HG03135 (cell line): ENCODE data around the gene TFAP2E.
"Not testable (repeated sequence)": the region's sequence is repeated elsewhere in the genome, so short reads cannot be mapped to it uniquely, and the experiment has no call there.

Experiments used
- ATAC-seq: cut with Tn5 transposase; IDR thresholded peaks from one replicate; pipeline ENCODE4 v1.9.1; 2021; ENCODE audit warnings: mild to moderate bottlenecking, moderate library complexity; ENCODE audit not compliant: unreplicated experiment

TFAP2E gene

GRCh38 chr1:35571263-35571662 is 1.9 kb upstream of the TFAP2E start:
- no peak for ATAC-seq

- ATAC-seq = no peak
Measured at GRCh38 chr1:35572296-35572695, 818 bp upstream of the TFAP2E start.

- ATAC-seq = no peak
Measured at GRCh38 chr1:35574125-35574654, 1.1 kb downstream of the TFAP2E start.

- ATAC-seq = no peak
Measured at GRCh38 chr1:35574655-35575415, 1.7 kb downstream of the TFAP2E start.

- ATAC-seq = no peak
Measured at GRCh38 chr1:35575416-35575958, 2.4 kb downstream of the TFAP2E start.

GRCh38 chr1:35576061-35576765 is 3.1 kb downstream of the TFAP2E start:
- no peak for ATAC-seq

- not testable (repeated sequence) for ATAC-seq
Measured at GRCh38 chr1:35576766-35577070, 3.6 kb downstream of the TFAP2E start.

- ATAC-seq = peak; percentile 57
Measured at GRCh38 chr1:35577071-35577998, 4.2 kb downstream of the TFAP2E start.

GRCh38 chr1:35580949-35581388 is 7.9 kb downstream of the TFAP2E start:
- ATAC-seq = no peak

- ATAC-seq = not testable (repeated sequence)
Measured at GRCh38 chr1:35581621-35582020, 8.5 kb downstream of the TFAP2E start.

GRCh38 chr1:35585281-35585680 is 12.2 kb downstream of the TFAP2E start:
- no peak for ATAC-seq

- ATAC-seq = not testable (repeated sequence)
Measured at GRCh38 chr1:35585805-35586204, 12.7 kb downstream of the TFAP2E start.

- no peak for ATAC-seq
Measured at GRCh38 chr1:35586808-35587207, 13.7 kb downstream of the TFAP2E start.

- no peak for ATAC-seq
Measured at GRCh38 chr1:35587736-35588135, 14.6 kb downstream of the TFAP2E start.

- ATAC-seq = no peak
Measured at GRCh38 chr1:35588197-35588910, 15.2 kb downstream of the TFAP2E start.

GRCh38 chr1:35589516-35590427 is 16.7 kb downstream of the TFAP2E start:
- no peak for ATAC-seq

- no peak for ATAC-seq
Measured at GRCh38 chr1:35590476-35591040, 17.4 kb downstream of the TFAP2E start.

GRCh38 chr1:35591211-35591610 is 18.1 kb downstream of the TFAP2E start:
- no peak for ATAC-seq
